GM12874 (cell line): Measurements from ENCODE around the gene MBD3L2.

Experiments used
- CTCF ChIP-seq: IDR thresholded peaks from 2 replicates; pipeline ENCODE4 v1.5.1; 2011; ENCODE audit warnings: low read depth, mild to moderate bottlenecking, control low read depth, low read length, moderate library complexity; ENCODE audit not compliant: insufficient read depth

Gene MBD3L2

GRCh38 chr19:7098701-7099596, 49.8 kb downstream of the MBD3L2 start:
- TF ChIP-seq CTCF, result no peak

- TF ChIP-seq CTCF, result no peak
Measured at GRCh38 chr19:7099597-7099921, 50.4 kb downstream of the MBD3L2 start.
